K562 treated with DMSO at 1 percent for 4 hours (cell line): ENCODE data around the gene SLC66A1. TPM values are rescaled to one million over a fixed set of nuclear protein-coding genes. Genes with fewer than 3 reads are reported as not detected.

Experiments used
- total RNA-seq: library from RNA; unstranded; fragments of 300-600 nt; gene quantifications from 2 replicates; pipeline ENCODE4 v1.2.3, GENCODE V29; 2022; ENCODE audit not compliant: insufficient read depth

SLC66A1 gene, protein sequence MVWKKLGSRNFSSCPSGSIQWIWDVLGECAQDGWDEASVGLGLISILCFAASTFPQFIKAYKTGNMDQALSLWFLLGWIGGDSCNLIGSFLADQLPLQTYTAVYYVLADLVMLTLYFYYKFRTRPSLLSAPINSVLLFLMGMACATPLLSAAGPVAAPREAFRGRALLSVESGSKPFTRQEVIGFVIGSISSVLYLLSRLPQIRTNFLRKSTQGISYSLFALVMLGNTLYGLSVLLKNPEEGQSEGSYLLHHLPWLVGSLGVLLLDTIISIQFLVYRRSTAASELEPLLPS
- 45.4 and 48.0 TPM in 2 replicates for total RNA-seq

DNA sequence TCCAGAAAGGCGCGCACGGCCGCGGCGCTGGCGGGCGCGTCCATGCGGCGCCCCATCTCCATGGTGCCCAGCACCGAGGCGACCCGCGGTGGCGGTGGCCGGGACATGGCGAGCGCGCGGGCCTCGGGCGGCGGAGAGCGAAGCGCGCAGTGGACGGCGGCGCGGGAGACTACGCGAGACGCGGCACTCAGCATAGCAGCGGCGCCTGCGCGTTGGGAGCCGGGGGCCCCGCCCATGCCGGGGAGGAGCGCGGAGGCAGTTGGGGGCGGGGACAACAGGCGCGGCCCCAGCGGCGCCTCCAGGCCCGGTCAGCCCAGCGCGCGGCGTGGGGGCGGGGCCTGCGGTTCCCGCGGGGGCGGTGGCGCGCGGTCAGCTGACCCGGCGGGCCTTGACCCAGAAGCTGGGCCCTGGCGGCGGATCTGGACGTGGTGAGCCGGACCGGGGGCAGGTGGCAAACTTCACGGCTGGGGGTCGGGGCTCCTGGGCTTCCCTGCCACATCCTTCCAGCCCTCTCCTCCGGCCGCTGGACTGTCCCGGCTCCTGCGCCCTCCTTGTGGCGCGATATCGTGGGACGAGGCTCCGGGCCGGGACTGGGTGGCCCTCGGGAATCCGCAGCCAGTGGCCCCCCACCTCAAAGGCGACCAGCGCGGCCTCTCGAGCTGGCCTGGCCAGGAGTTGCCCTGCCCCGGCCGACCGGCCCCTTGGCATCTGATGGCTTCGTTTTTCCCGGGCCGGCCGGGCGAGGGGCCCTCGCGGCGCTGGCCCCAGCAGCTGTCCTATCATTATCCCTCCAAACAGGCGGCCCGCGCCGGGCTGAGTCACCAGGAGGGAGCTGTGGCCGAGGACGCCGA, at the start of gene SLC66A1, which contains the start of gene AKR7A2:
Gene SLC66A1 (plus strand): TSS at position 396 of the 851 bp plus-strand sequence. CDS start 5,352 bp downstream, outside the sequence.
Gene AKR7A2 (minus strand): TSS at position 214 of the 851 bp plus-strand sequence. CDS start 20 bp downstream, at position 194.

DNA sequence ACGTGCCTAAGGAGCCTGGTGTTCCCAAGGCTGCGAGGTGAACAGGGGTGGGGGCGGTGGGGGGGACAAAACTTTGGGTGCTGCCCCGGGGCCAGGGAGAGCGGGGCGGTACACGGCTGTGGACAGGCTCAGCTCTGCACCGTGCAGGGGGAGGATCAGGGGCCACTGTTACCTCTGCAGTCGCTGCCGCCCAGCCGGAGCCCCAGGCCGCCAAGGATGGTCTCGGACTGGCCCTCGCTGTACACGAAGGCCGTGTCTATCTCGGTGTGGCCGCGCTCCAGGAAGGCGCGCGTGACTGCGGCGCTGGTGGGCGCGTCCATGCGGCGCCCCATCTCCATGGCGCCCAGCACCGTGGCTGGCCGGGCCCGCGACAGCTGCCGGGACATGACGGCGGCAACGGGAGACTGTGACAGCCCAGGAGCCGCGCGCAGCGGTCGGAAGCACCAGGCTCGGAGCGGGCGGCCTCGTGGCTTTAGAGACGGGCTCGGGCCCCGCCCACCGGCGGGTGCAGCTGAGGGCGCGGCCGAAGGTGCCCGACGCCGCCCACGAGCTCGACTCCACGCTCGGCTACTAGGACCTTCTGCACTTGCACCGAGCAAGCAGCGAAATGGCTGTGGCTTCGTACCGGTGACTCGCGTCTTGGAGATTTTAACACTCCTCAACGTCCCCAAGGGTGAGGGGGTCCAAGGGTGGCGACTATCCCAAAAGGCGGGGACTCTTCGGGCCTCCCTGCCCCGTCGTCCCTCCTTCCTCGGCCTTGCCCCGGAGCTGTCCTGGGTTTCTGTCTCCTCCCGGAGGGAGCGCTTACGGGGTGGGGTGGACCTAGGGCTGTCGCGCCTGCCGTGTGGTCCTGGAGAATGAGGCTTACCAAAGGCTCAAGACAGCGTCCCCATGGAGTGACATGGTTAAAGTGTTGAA, 23.5 kb upstream of the SLC66A1 start, which contains the start of gene AKR7A3:
Gene AKR7A3 (minus strand): TSS at position 447 of the 918 bp plus-strand sequence. CDS start 61 bp downstream, at position 386.

Other genes with a start within 250 kb of the SLC66A1 start
- 207 and 285 TPM in 2 replicates for gene UBR4, start 102.1 kb upstream of the SLC66A1 start, total RNA-seq
- 20.7 and 30.3 TPM in 2 replicates for gene EMC1, start 60.8 kb upstream of the SLC66A1 start, total RNA-seq
- 29.2 and 30.3 TPM in 2 replicates for gene MRTO4, start 60.5 kb upstream of the SLC66A1 start, total RNA-seq
- gene AKR7A3, start 23.6 kb upstream of the SLC66A1 start, total RNA-seq, result 0.64 and 1.6 TPM in 2 replicates
- gene AKR7A2, start 182 bp upstream of the SLC66A1 start, total RNA-seq, result 107 and 130 TPM in 2 replicates
- 260 and 287 TPM in 2 replicates for gene CAPZB, start 173.2 kb downstream of the SLC66A1 start, total RNA-seq